GM03348 (cell line): ENCODE results near the gene PHF14.

ENCODE experiments used
- DNase-seq: peaks from one replicate; pipeline ENCODE4 v3.0.0; 2012; ENCODE audit warnings: low spot score

Gene PHF14

DNA sequence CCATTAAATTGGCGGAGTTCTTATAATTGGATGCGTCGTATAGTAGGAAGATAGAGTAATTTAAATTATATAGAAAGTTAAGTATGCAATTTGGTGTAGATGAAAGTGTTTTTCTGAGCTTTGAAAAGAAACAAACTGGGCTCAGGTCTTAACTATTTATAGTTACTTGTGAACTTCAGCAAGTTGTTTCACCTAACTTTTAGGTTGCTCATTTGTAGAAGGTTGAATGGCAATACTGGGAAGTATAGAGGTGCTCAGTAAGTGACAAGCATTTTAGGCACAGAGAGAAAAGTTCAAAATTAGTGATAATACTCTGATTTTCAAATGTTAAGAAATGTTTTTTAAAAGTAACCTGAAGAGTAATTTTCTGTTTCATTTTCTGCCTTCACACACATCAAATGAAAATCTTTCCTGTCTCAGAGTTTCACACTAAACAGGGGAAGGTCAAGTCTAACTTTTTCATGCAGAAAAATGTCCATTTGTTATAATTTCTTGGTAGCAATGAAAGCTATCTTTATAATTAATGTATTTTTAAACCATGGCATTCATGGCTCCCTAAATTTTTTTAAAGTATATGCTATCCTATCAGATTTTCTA lies 146.5 kb downstream of the PHF14 start:
- no peak for DNase-seq

GRCh38 chr7:11120675-11121220 lies 147.1 kb downstream of the PHF14 start:
- no peak for DNase-seq

DNA sequence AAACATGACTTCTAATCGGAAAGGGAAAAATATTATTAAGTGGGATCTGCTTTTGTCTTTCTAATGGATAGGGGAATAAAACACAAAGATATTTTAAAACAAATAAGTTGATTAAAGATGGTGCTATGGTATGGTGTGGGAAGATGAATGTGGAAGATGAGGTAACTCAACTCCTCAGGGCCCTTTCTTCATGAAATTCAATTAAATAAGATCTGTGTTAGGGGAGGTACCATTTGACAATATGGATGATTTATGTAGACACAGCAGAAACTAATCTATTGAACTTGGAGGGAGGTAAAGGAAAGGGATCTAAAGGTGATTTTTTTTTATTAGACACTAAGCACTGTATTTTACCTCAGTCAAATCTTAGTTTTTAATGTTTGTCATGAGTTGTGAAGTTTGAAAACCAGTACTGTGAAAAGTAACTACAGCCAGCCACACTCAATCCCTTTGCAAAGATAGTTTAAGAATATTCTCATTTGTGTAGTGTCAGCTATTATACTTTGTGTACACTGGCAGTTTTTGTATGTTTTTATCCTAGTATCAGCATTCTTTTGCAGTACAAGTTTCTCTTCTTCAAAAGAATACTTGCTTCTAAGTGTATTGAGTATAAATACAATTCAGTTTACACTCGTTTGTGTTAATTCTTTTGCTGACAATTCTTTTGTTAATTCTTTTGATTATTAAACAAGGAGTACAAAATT lies 151.3 kb downstream of the PHF14 start:
- no peak for DNase-seq

- DNase-seq, result no peak
Measured at GRCh38 chr7:11127114-11127785, 153.6 kb downstream of the PHF14 start.

DNA sequence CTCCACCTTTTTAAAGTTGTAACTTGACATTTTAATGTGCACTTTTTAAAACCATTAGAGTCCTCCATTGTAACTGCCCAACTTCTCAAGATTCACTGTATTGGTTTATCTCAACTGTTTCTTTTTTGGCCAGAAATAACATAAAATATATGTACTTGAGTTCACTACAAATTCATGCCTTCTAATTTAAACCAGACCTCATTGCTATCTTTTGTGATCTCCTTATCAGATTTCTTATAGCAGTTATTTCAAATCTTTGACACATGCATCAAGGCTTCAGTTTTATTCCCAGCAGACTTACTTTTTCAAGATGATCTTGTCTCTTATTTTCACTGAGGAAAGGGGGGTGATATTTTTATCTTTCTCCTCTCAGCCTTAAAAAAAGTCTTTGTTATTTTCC lies 154.3 kb downstream of the PHF14 start:
- no peak for DNase-seq

DNA sequence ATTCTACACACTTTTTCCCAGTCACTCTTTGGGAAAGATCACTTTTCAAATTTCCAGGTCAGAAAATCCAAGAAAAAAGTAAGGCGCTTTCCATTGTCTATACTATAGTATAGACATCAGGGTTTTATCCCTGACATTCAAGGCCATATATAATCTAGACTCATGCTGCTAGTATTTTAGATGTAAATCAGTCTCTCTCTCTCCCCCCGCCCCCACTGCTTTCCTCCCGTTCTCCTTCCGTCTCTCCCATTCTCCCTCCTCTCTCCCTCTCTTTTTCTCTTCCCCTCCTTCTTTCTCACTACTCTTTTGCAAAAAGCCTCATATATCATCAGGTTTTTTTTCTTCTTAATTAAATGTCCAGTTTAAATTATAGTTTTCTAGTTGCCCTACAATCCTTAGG lies 154.8 kb downstream of the PHF14 start:
- no peak for DNase-seq

- no peak for DNase-seq
Measured at GRCh38 chr7:11130012-11130411, 156.3 kb downstream of the PHF14 start.

DNA sequence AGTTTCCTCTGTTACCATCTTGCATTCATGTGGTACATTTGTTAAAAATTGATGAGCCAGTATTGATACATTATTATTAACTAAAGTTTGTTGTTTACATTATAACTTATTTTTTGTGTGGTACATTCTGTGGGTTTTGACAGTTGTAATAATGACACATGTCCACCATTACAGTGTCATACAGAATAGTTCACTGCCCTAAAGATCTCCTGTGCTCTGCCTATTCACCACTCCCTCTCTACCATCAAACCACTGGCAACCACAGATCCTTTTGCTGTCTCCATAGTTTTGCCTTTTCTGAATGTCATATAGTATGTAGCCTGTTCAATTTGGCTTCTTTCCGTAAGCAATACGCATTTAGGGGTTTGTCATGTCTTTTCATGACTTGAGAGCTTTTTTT lies 156.9 kb downstream of the PHF14 start:
- DNase-seq, result no peak

DNA sequence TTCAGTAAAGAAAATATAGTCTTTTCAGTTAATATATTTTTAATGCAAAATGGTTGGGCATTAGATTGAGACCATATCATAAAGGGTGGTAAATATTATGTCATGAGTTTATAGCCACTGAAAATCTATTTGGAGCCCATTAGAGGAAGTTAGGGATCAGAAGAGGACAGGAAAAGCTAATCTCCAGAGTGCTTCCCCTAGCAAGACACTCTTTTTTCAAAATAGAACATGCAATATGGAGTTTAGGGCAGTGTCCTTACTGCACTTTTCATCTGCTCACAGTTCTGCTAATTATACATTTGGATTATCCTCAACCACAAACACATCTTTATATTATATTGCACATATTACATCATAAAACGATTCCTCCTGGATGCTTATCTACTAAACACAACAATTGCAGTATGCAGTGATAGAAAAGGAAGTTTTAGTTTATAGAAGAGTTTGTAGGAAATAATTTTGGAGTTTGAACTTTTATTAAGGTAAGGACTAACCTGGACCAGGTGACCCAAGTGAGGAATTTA lies 159.8 kb downstream of the PHF14 start:
- no peak for DNase-seq

DNA sequence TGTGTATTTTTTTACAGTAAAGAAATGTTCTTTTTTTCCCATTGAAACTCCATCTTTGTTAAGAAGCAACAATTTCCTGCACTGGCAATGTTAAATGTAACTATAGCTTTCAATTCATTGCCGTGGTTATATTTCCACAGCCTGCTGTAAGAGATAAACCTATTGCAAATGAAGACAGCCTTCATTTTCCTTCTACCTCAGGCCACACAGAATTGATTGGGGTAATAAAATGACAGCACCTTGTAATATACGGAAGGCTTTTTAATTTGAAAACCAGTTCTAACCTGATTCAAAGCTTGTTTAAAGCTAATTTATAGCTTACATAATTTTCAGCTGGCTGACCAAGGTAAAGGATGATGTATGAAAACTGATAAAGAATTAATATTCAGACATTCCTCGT lies 161.9 kb downstream of the PHF14 start:
- no peak for DNase-seq

GRCh38 chr7:11141541-11141940 lies 167.9 kb downstream of the PHF14 start:
- no peak for DNase-seq

GRCh38 chr7:11153694-11154093 lies 180.0 kb downstream of the PHF14 start:
- DNase-seq, result no peak

DNA sequence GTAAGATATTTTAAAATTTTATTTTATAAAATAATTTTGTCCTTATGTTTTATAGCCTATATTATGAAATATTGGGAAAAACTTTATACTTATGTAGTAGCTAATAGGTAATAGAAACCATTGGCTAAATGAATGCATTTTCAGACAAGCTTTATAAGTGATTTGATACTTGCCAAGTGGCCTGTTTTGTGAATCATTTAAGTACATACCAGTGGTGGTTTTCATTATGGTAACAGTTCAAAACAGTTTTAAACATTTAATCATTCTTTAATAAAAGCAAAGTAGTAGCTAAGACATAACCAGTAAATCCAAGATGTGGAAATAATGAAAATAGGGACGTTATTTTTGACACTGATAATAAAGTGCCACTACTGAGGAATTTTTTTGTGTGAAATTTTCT lies 182.2 kb downstream of the PHF14 start:
- peak; percentile 6 for DNase-seq

DNA sequence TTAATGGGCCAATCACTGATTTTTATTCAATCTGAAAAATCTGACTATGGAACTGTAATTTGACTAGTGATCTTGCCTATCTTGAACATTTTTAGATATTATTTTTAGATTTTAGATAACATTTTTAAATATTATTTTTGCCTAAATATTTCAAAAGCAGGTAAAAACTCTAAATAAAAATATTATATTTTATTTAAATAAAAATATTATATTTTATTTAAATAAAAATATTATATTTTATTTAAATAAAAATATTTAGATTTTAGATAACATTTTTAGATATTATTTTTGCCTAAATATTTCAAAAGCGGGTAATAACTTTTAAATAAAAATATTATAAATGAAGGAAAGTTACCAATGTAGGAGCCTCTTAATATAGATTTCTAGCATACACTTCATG lies 187.8 kb downstream of the PHF14 start:
- no peak for DNase-seq

- DNase-seq, result no peak
Measured at GRCh38 chr7:11163220-11163619, 189.5 kb downstream of the PHF14 start.

- no peak for DNase-seq
Measured at GRCh38 chr7:11166051-11166450, 192.4 kb downstream of the PHF14 start.

- no peak for DNase-seq
Measured at GRCh38 chr7:11168650-11169170, 195.0 kb downstream of the PHF14 start.

DNA sequence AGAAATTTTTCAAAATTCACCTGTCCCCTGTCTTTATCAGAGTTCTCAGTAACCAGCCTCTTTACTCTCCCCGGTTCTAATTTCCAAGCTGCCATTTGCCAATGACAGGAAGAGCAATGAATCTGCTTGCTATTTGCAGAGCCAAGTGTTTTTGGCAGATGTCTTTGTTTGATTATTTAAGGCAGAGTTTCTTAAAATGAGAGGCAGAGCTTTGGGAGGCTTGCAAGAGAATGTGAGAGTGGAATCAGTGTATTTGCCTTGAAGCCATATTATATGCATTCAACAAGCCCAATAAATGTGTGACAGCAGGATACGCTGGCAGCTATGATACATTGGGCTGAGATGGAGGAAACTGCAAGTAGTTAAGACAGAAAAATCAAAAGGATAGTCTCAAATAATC lies 196.5 kb downstream of the PHF14 start:
- no peak for DNase-seq

- no peak for DNase-seq
Measured at GRCh38 chr7:11170863-11171568, 197.3 kb downstream of the PHF14 start.

DNA sequence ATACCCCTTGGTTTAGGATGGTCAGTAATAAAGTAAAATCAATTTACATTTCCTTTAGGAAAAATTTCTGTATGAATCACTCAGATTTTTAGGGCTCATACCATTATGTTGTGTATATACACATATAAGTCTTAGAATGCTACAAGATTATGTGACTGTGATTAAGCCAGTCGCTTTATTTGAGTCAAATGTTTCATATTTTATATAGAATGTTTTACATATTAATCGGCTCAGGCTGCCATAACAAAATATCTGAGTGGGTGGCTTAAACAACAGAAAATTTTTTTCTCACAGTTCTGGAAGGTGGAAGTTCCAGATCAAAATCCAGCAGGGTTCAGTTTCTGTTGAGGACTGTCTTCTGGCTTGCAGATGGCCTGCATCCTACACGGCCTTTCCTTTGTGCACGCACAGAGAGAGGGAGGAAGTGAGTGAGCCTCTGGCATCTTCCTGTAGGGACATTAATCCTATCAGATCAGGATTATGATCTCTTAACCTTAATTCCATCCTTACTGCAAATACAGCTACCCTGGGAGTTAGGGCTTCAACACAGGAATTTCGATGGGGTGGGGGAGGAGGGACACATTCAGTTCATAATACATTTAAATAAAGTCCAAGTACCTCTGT lies 198.0 kb downstream of the PHF14 start:
- DNase-seq, result no peak

- no peak for DNase-seq
Measured at GRCh38 chr7:11172835-11173234, 199.2 kb downstream of the PHF14 start.

- DNase-seq, result no peak
Measured at GRCh38 chr7:11175371-11175770, 201.7 kb downstream of the PHF14 start.
